B cell (primary cell): Measurements from ENCODE around the gene TOLLIP. TPM values are rescaled to one million over a fixed set of nuclear protein-coding genes. Genes with fewer than 3 reads are reported as not detected.
"Not testable (repeated sequence)": the region's sequence is repeated elsewhere in the genome, so short reads cannot be mapped to it uniquely, and the experiment has no call there.

Experiments
- ATAC-seq: fragments of 200-7000 bp; cut with Tn5 transposase; one replicate; pipeline ENCODE4 v1.10.0; 2021; ENCODE audit warnings: low read depth, mild to moderate bottlenecking, moderate number of reproducible peaks, moderate library complexity
- CTCF ChIA-PET: fragments of 350-600 bp; sonication (Branson Sonifier 250); formaldehyde crosslinking; loops from one replicate; lab custom pipeline; 2021; ENCODE audit warnings: antibody characterized with exemption, inconsistent platforms; lab: Charles Lee
- POLR2A ChIA-PET: fragments of 350-600 bp; sonication (Branson Sonifier 250); formaldehyde crosslinking; loops from one replicate; lab custom pipeline; 2021; ENCODE audit warnings: antibody characterized with exemption; lab: Charles Lee
- DNase-seq: peaks from one replicate; pipeline ENCODE4 v3.0.0; 2013
- H2AFZ ChIP-seq: 2 replicates; pipeline ENCODE4 v1.6.1; 2012; ENCODE audit warnings: mild to moderate bottlenecking, low read depth, low read length; ENCODE audit not compliant: insufficient read depth, poor library complexity, severe bottlenecking
- H3K27ac ChIP-seq, 2 donors: 1 replicate in 1 of 2; 2 replicates in 1 of 2; pipeline ENCODE4 v1.5.1; 2012 to 2013; ENCODE audit warnings: low read length in 2 of 2, mild to moderate bottlenecking in 2 of 2, moderate library complexity in 1 of 2
- H3K27me3 ChIP-seq, 4 experiments: fragments of 200-600 bp in 1 of 4; sonication (generic) in 1 of 4; replicated peaks in 1 of 4; 1 replicate in 2 of 4; 2 replicates in 2 of 4; pipeline versions ENCODE4 v1.6.1 to v1.7.0; 2013 to 2016; ENCODE audit warnings: low read length in 3 of 4, mild to moderate bottlenecking in 2 of 4, mixed read lengths in 1 of 4, moderate library complexity in 1 of 4; ENCODE audit not compliant: insufficient read depth in 4 of 4, control insufficient read depth in 3 of 4; ENCODE audit errors: control extremely low read depth in 1 of 4
- H3K36me3 ChIP-seq, 2 experiments: replicated peaks in 1 of 2; 1 replicate in 1 of 2; 2 replicates in 1 of 2; pipeline versions ENCODE4 v1.6.1 to v1.7.1; 2013; ENCODE audit warnings: low read length in 1 of 2; ENCODE audit not compliant: insufficient read depth in 2 of 2, control insufficient read depth in 1 of 2; ENCODE audit errors: control extremely low read depth in 1 of 2, extremely low read depth in 1 of 2
- H3K4me1 ChIP-seq, 2 donors: fragments of 200-600 bp in 1 of 2; sonication (generic) in 1 of 2; 1 replicate in 1 of 2; 2 replicates in 1 of 2; pipeline versions ENCODE4 v1.5.1 to v1.6.1; 2013 to 2017; ENCODE audit warnings: low read length in 2 of 2; ENCODE audit not compliant: control insufficient read depth in 2 of 2, insufficient read depth in 2 of 2
- H3K4me2 ChIP-seq: replicated peaks from 2 replicates; pipeline ENCODE3; 2012; ENCODE audit warnings: mild to moderate bottlenecking, low read depth, low read length; ENCODE audit not compliant: poor library complexity, severe bottlenecking
- H3K4me3 ChIP-seq, 5 experiments: fragments of 200-600 bp in 1 of 5; sonication (generic) in 1 of 5; 1 replicate in 3 of 5; 2 replicates in 2 of 5; pipeline versions ENCODE4 v1.5.1 to v1.7.0; 2011 to 2016; ENCODE audit warnings: low read length in 4 of 5, mild to moderate bottlenecking in 4 of 5, low read depth in 2 of 5, control low read depth in 1 of 5, moderate library complexity in 1 of 5; ENCODE audit not compliant: insufficient read depth in 1 of 5; ENCODE audit errors: control extremely low read depth in 1 of 5, extremely low read depth in 1 of 5
- H3K79me2 ChIP-seq: fragments of 200-600 bp; sonication (generic); one replicate; pipeline ENCODE4 v1.6.0; 2016; ENCODE audit warnings: low read length; ENCODE audit not compliant: control insufficient read depth, insufficient read depth
- H3K9ac ChIP-seq: fragments of 200-600 bp; sonication (generic); 2 replicates; pipeline ENCODE4 v1.6.1; 2017; ENCODE audit warnings: mild to moderate bottlenecking, low read length, moderate library complexity
- H3K9me3 ChIP-seq, 3 donors: one replicate each; pipeline versions ENCODE4 v1.6.1 to v1.7.1; 2013; ENCODE audit warnings: low read length in 2 of 3; ENCODE audit not compliant: control insufficient read depth in 2 of 3, insufficient read depth in 1 of 3; ENCODE audit errors: control extremely low read depth in 1 of 3
- H4K20me1 ChIP-seq: 2 replicates; pipeline ENCODE4 v1.6.0; 2012; ENCODE audit warnings: mild to moderate bottlenecking, low read length; ENCODE audit not compliant: insufficient read depth, control insufficient read depth, poor library complexity, severe bottlenecking
- H3K27ac Mint-ChIP-seq: one replicate; pipeline ENCODE4 v1.8.0; 2021; ENCODE audit warnings: mixed read lengths
- H3K27me3 Mint-ChIP-seq: one replicate; pipeline ENCODE4 v1.8.0; 2021; ENCODE audit warnings: mixed read lengths
- H3K4me1 Mint-ChIP-seq: one replicate; pipeline ENCODE4 v1.8.0; 2021; ENCODE audit warnings: mixed read lengths
- H3K4me3 Mint-ChIP-seq: one replicate; pipeline ENCODE4 v1.8.0; 2021; ENCODE audit warnings: mixed read lengths
- H3K9me3 Mint-ChIP-seq: one replicate; pipeline ENCODE4 v1.8.0; 2022; ENCODE audit warnings: mixed read lengths; ENCODE audit not compliant: insufficient read depth
- WGBS: methylation state at CpG from one replicate; pipeline ENCODE4 v1.1.5; 2013; ENCODE audit warnings: missing lambda C conversion rate; ENCODE audit not compliant: insufficient coverage; 5-methylcytosine and 5-hydroxymethylcytosine counted together
- intact Hi-C: fragments of 100-400 bp; cut with micrococcal nuclease; formaldehyde crosslinking; loops from one replicate; pipeline ENCODE4 v1.10.0; 2022
- polyA plus RNA-seq: library from polyadenylated mRNA; depleted of rRNA; stranded (reverse); fragments of >200 nt; gene quantifications from 2 replicates; pipeline ENCODE4 v1.2.3, GENCODE V29; 2012
- total RNA-seq, 2 donors: library from RNA; stranded (reverse); fragments of 120-200 nt in 1 of 2; gene quantifications; 1 replicate in 1 of 2; 2 replicates in 1 of 2; pipeline versions ENCODE4 v1.2.3 to v1.2.4, GENCODE V29; 2013 to 2022

The TOLLIP gene
- total and polyA plus RNA-seq, 2 donors (not counting 1 experiment from before 2014, with no cell fraction given) = 34.7 to 52.5 TPM

DNA sequence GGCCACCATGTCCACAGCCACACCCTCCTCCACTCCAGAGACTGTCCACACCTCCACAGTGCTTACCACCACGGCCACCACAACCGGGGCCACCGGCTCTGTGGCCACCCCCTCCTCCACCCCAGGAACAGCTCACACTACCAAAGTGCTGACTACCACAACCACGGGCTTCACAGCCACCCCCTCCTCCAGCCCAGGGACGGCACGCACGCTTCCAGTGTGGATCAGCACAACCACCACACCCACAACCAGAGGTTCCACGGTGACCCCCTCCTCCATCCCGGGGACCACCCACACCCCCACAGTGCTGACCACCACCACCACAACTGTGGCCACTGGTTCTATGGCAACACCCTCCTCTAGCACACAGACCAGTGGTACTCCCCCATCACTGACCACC lies 64.9 kb downstream of the TOLLIP start:
- H3K27ac ChIP-seq, H3K27me3 Mint-ChIP-seq, POLR2A ChIA-PET: not testable (repeated sequence)

GRCh38 chr11:1243521-1243920 lies 65.9 kb downstream of the TOLLIP start:
- H3K4me3 Mint-ChIP-seq, CTCF ChIA-PET, H3K9ac ChIP-seq, ATAC-seq, H2AFZ ChIP-seq, H3K4me2 ChIP-seq, H3K36me3 ChIP-seq, POLR2A ChIA-PET, H3K27me3 ChIP-seq, H3K4me3 ChIP-seq, H3K9me3 Mint-ChIP-seq, H3K79me2 ChIP-seq, H3K4me1 Mint-ChIP-seq, H4K20me1 ChIP-seq, intact Hi-C loops, H3K4me1 ChIP-seq, DNase-seq, H3K27ac ChIP-seq, H3K27me3 Mint-ChIP-seq, H3K27ac Mint-ChIP-seq: not testable (repeated sequence)
- WGBS = no CpG with 5 or more reads among the region's 18 CpGs
- peaks cover 0 to 13% (median 0%) of the 10 kb centered on the region in 3 donors for H3K9me3 ChIP-seq

More for the DNA sequence above, 64.9 kb downstream of the TOLLIP start:
- H3K27ac Mint-ChIP-seq, H2AFZ ChIP-seq, H3K9me3 Mint-ChIP-seq, H3K4me1 Mint-ChIP-seq, CTCF ChIA-PET, H3K79me2 ChIP-seq, H3K4me3 ChIP-seq, H3K4me3 Mint-ChIP-seq, intact Hi-C loops, H4K20me1 ChIP-seq, H3K36me3 ChIP-seq, H3K27me3 ChIP-seq, H3K4me2 ChIP-seq, DNase-seq, H3K9ac ChIP-seq, ATAC-seq, H3K4me1 ChIP-seq: not testable (repeated sequence)
- peaks cover 0 to 13% (median 0%) of the 10 kb centered on the region in 3 donors for H3K9me3 ChIP-seq
- WGBS = 100% methylated on average over 1 of the region's 9 CpGs

GRCh38 chr11:1242751-1243150 lies 66.7 kb downstream of the TOLLIP start:
- H3K27ac ChIP-seq = not testable (repeated sequence)

More at GRCh38 chr11:1242751-1243150, 66.7 kb downstream of the TOLLIP start:
- H3K79me2 ChIP-seq, H3K36me3 ChIP-seq, H3K27ac Mint-ChIP-seq, H3K4me1 ChIP-seq, DNase-seq, H3K4me1 Mint-ChIP-seq, H2AFZ ChIP-seq, H3K4me3 ChIP-seq, H4K20me1 ChIP-seq, CTCF ChIA-PET, ATAC-seq, H3K9me3 Mint-ChIP-seq, POLR2A ChIA-PET, H3K27me3 ChIP-seq, H3K4me3 Mint-ChIP-seq, intact Hi-C loops, H3K27me3 Mint-ChIP-seq, H3K4me2 ChIP-seq, H3K9ac ChIP-seq: not testable (repeated sequence)
- whole genome bisulfite sequencing = 100% methylated on average over 1 of the region's 11 CpGs
- peaks cover 0 to 13% (median 0%) of the 10 kb centered on the region in 3 donors for H3K9me3 ChIP-seq
